ACHN (cell line): ENCODE data around the gene EXOC4.
A peak's percentile ranks its signal among the peaks of the same experiment; 100 is the strongest.
"Not testable (repeated sequence)": the region's sequence is repeated elsewhere in the genome, so short reads cannot be mapped to it uniquely, and the experiment has no call there.

Source experiments
- DNase-seq: peaks from one replicate; pipeline ENCODE4 v3.0.0-alpha.2; 2015
- in situ Hi-C: cut with HindIII; loops from 2 replicates; pipeline ENCODE4 v1.10.0; 2017; ENCODE audit warnings: low sequenced_read_pairs, low pct_ligation_motif_present, low pct_unique_long_range_greater_than_20kb

EXOC4 gene

GRCh38 chr7:133761443-133761842 lies 508.6 kb downstream of the EXOC4 start:
- in situ Hi-C loops: no loop called here
- no peak for DNase-seq

DNA sequence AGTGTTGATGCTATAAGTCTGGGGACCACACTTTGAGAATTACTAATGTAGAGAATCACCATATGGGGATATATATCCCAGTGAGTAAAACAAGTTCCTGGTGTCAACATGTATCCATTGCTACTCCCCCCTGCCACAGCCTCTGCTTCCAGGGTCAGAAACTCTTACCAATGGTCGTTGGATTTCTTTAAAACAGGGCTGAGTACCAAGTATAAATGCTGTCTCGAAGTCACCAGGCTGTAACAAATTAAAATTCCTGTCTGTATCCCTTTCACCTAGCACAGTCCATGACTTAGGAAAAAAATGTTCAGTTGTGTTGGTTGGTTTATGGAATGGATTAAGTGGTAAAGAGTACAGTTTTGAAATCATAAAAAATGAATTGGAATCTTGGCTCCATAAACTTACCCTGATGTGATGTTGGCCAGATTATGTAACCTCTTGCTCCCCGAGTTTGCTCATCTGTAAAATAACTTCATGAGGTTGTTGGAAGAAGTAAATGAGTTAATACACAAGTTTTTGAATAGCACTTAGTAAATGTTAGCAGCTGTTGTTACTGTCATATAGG lies 510.3 kb downstream of the EXOC4 start:
- no peak for DNase-seq
- in situ Hi-C loops: no loop called here

GRCh38 chr7:133769668-133770067 lies 516.8 kb downstream of the EXOC4 start:
- no peak for DNase-seq
- in situ Hi-C loops: no loop called here

- in situ Hi-C loops: no loop called here
- DNase-seq: peak; percentile 90
Observed at GRCh38 chr7:133770863-133771492, 518.1 kb downstream of the EXOC4 start.

DNA sequence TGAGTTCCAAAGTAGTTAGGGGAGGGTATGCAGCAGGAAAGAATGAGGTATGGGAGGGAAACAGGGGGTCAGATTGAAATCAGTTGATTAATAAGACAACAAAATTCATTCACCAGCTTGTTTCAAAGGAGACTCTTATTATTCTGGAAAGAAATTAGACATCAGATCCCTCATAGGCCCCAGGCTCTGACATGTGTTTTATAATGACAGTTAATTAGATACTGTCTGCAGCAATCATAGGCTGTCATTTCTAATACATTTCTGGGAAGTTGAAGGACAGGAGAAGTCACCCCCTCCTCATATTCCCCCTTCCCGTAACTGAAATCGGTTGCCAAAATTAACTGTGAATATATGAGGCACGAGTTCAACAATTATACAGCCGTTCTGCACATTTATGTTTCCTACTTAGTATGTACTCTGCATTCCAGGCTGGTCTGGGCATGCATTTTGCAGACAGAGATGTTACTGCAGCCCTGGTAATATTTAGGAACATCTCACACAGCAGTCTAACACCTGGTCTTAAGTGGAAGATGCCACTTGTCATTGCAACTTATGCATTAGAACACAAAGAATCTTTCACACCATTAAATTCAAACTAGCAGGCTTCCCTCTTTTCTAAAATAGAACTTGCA lies 519.0 kb downstream of the EXOC4 start:
- in situ Hi-C loops: no loop called here
- DNase-seq: no peak

DNA sequence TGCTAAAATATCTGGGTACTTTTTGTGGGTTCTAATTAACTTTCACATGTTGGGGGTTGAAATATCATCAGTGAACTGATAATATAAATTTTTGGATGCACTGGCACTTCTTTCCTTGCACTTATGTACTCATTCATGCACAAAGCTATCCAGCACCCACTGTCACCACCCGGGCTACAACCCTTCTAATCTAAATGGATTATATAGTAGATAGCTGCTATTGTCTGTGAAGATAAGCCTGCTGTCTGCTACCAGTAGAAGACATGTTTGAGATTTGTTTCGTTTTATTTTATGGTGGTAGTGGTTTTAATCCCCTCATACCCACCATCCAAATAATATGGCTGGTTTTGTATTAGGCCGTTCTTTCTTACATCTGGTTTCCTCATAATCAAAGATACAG lies 520.7 kb downstream of the EXOC4 start:
- no peak for DNase-seq
- in situ Hi-C loops: no loop called here

DNA sequence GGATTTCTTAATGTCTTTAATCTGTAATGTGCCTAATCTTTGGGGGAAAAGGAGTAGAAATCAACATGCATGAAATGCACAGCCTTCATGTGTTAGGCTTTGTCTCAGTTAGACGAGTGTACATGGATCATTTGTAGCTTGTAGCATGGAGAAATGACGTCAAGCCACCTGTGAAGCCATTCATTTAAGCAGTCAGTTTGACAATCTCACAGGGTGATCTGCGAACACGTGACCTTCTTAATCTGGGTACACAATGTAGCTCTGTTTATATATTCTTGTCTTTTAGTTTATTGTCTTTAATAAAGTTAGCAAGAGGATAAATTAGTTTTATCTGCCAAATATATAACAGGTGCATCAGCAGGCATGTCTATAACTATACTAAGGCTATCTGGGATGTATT lies 522.3 kb downstream of the EXOC4 start:
- no peak for DNase-seq
- in situ Hi-C loops: no loop called here

- DNase-seq: no peak
- in situ Hi-C loops: no loop called here
Observed at GRCh38 chr7:133776266-133776665, 523.4 kb downstream of the EXOC4 start.

GRCh38 chr7:133777701-133778100 lies 524.8 kb downstream of the EXOC4 start:
- DNase-seq: no peak
- in situ Hi-C loops: no loop called here

- in situ Hi-C loops: no loop called here
- DNase-seq: no peak
Observed at GRCh38 chr7:133778472-133778871, 525.6 kb downstream of the EXOC4 start.

- DNase-seq, in situ Hi-C loops: not testable (repeated sequence)
Observed at GRCh38 chr7:133779538-133779937, 526.7 kb downstream of the EXOC4 start.

GRCh38 chr7:133780912-133781311 lies 528.0 kb downstream of the EXOC4 start:
- DNase-seq: no peak
- in situ Hi-C loops: no loop called here

GRCh38 chr7:133781486-133782090 lies 528.7 kb downstream of the EXOC4 start:
- DNase-seq: no peak

DNA sequence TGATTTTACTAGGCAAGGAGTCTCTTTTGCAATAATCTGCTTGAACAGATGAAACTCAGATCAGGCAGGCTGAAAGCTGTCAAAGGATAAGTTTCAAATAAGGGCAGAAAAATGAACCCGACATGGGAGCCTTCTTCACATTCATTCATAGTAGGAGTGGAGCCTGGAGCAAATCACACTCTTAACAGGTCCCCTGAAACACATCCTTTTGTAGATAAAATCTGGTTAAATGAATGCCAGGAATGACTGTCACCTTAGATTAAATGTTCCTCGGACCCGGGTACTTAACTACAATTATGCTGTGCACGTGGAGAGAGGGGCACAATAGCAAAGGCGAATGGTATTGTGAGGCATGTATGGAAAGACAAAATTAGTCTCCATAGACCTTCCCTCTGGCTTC lies 529.6 kb downstream of the EXOC4 start:
- no peak for DNase-seq
- in situ Hi-C loops: no loop called here

More at GRCh38 chr7:133781486-133782090, 528.7 kb downstream of the EXOC4 start:
- in situ Hi-C loops: no loop called here

GRCh38 chr7:133783276-133783675 lies 530.4 kb downstream of the EXOC4 start:
- in situ Hi-C loops: no loop called here

DNA sequence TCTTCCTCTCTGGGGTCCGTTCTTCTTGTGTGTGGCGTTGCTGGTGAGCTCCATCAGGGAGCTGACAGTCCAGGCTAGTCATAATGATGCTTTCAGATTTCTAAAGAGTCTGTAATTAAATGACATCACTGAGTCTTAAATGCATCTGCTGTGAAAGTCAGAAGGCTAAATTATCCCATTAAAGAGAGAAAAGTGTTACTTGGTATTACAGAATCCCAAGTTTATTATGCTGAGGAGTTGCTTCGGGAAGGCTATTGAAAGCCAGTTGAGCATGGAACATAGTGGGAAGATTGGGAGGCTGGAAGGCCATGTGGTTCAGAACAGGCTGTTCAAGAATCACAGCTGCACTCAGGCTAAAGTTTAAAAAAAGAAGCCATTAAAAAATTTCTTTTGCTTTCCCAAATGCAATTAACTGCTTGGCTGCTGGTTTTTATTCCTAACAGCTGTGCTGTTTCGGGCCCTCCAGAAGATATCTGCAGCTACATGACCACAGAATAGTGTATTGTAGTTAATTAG lies 531.7 kb downstream of the EXOC4 start:
- in situ Hi-C loops: no loop called here
- no peak for DNase-seq

More at GRCh38 chr7:133783276-133783675, 530.4 kb downstream of the EXOC4 start:
- DNase-seq: no peak

GRCh38 chr7:133786401-133786937 lies 533.6 kb downstream of the EXOC4 start:
- in situ Hi-C loops: no loop called here
- DNase-seq: no peak

- in situ Hi-C loops: no loop called here
- no peak for DNase-seq
Observed at GRCh38 chr7:133789974-133790373, 537.1 kb downstream of the EXOC4 start.

DNA sequence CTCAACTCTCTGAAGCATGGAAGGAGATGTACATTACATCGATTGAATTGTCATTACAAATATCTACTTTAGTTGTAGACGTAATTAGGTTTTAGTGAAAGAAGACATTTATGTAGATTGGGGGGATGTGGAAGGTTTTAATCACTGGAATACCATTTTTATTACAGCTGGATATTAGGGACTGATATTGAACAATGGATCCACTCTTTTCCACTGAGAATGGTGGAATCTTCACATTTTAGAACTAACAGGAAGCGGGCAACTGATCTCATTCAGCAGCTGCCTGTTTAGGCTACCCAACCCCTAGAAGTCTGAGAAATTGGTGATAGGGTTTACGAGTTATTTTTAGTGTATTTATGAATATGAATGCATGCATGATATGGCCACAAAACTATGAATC lies 538.0 kb downstream of the EXOC4 start:
- in situ Hi-C loops: no loop called here
- DNase-seq: no peak
